Stimulated activated CD8-positive, alpha-beta memory T cell treated with anti-CD3 and anti-CD28 coated beads, Interleukin-15, amount 100 ng/mL, for 48 hours (primary cell): ENCODE measurements around the gene SLC9A9.

ENCODE experiments used
- DNase-seq, 2 donors: peaks; one replicate each; pipeline ENCODE4 v3.0.0-alpha.2; 2020; ENCODE audit warnings: low read depth in 2 of 2

Gene SLC9A9

GRCh38 chr3:143358793-143359491 lies 489.3 kb downstream of the SLC9A9 start:
- DNase-seq: no peak

GRCh38 chr3:143358155-143358792 lies 490.0 kb downstream of the SLC9A9 start:
- DNase-seq: no peak

DNA sequence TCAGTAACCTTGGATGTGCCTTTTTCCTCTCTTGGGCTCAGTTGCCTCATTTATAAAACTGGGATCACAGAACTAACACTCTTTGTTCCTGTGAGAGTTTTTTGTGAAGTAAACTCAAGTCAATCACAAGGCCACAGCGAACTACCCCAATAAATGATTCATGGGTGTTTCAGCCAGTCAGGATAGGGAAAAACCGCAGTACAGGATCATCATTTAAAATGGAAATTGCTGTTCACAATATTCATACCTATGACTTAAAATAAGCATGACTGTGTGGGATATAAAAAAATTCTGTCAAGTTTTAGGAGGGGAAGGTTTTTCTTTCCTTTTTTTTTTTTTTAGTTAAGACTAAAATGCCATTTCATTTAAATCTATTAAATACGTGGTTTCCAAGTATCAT lies 490.6 kb downstream of the SLC9A9 start:
- DNase-seq: no peak

GRCh38 chr3:143356839-143357238 lies 491.4 kb downstream of the SLC9A9 start:
- no peak for DNase-seq

- DNase-seq: no peak
Observed at GRCh38 chr3:143354342-143354741, 493.9 kb downstream of the SLC9A9 start.

GRCh38 chr3:143352850-143353550 lies 495.3 kb downstream of the SLC9A9 start:
- no peak for DNase-seq

DNA sequence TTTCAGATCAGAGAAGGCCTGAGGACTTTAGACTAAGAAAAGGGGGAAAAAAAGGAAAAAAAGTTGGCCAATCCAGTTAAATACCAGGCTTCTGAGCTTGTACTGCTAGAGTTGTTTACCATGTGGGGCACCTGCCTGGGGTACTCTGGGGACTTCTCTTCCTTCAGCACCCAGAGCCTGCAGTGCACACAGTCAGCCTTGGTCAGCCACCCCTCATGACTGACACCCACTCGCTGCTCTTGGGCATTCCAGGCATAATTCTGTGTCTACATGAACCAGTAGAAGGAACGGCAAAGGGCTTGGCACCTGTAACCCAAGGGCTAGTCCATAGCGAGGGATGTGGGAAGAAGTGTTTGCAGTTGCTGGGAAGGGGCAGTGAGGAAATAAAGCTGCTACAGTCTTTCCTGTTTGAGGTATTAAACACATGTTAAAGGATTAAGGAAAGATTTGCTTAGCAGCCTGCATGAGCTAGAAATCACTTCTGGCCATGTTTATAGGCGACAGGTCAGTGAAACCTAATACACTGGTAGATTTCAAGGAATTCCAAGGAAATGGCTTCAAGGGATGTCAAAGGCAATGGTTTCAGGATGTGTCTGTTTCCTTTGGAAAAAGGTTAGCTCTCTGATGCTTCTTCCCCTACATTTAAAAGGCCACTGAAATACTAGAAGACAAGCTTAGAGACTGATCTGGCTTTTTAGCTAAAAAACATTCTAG lies 496.2 kb downstream of the SLC9A9 start:
- no peak for DNase-seq

- DNase-seq: no peak
Observed at GRCh38 chr3:143351354-143351753, 496.9 kb downstream of the SLC9A9 start.

DNA sequence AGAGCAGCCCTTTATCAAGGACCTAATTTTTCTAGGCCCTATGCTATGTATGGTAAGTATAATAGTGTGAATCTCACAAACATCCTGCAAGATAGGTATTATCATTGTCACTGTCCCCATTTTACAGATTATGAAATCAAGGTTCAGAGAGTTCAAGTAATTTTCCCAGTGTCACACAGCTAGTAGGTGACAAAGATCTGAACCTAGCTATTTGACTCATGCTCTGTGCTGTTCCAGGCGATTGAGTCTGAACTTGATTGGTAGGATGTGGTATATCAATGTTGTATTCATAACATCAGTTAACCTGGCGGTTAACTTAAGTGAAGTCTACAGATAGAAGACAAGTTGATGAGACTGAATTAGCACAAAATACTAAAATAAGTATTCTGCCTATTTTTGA lies 498.8 kb downstream of the SLC9A9 start:
- DNase-seq: no peak

- no peak for DNase-seq
Observed at GRCh38 chr3:143348486-143349327, 499.6 kb downstream of the SLC9A9 start.

DNA sequence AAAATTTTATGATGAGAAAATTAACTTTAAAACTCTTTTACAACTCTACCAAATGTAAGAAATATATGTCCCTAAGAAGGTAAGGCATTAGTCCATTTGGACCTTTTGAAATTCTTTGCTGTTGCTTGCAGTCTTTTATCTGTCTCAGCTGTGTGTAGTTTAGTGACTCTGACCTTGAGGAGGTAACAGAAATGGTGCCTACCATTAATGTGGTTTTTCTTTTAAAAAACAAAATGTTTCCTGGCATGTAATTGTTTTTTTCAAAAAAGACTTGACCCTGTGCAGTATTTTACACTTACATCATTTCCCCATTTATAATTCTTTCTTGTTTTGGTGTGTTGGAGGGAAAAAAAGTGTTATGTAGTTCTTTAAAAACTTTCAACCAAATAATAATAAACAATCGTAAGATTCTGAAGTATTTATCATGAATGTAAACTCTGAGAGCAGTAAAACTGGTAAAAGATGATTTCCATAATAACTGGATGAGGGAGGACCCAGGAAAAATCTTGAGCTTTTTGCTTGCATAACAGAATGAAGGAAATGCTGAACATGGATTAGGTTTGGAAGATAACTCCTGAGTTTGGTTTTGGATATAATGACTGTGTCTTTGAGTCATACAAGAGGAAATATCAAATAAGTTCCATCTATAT lies 503.6 kb downstream of the SLC9A9 start:
- DNase-seq: no peak

DNA sequence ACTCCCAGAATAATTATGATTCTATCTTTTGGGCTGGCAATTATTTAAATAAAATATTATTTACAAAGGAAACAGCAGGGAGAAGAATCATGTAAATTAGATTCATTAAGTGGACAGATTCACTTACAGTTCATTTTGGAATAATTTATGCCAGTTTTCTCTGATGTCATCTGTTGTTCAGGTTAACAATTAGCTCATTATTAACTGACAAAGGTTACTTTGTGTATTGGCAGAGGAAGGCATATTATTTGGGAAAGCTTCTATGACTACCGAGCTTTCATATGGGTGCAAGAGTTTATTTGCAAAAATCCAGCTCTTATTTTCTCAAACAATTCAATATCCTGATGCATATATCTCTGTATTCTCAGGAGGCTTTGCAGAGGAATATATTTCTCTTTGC lies 504.3 kb downstream of the SLC9A9 start:
- no peak for DNase-seq

DNA sequence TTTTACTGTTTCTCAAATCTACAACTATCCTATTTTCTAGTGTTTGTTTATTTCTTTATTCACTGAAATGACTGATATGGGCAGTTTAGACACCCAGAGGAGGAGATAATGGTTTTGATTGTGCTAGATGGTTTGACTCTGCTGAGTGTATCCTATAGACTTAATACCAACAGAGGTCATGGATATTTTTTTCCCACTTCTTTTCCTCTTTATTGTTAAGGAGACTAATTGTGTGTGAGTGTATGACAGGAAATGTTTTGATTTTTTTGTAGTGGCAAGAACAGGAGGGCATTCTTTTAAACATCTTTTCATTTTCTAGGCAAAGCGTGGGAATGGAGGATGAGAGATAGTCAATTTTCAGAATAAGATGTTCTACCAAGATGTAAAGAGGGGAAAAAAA lies 505.2 kb downstream of the SLC9A9 start:
- no peak for DNase-seq

DNA sequence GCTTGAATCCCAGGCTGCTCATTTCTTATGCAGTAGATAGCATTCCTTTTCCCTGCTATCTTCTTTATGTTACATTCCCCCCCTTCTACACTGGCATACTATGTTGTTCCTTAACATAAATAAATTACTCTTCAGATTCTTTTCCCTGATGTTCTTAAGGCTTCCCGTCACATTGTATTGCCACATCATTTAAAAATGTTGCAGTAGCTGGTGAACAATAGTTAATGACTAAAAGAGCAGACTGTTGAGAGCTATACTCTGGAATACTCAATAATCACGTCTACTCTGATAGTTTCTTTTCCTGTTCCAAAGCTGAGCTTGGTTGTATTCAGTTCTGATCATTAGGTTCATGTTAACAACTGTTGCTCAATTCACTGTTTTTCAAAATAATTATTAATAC lies 508.8 kb downstream of the SLC9A9 start:
- DNase-seq: no peak

DNA sequence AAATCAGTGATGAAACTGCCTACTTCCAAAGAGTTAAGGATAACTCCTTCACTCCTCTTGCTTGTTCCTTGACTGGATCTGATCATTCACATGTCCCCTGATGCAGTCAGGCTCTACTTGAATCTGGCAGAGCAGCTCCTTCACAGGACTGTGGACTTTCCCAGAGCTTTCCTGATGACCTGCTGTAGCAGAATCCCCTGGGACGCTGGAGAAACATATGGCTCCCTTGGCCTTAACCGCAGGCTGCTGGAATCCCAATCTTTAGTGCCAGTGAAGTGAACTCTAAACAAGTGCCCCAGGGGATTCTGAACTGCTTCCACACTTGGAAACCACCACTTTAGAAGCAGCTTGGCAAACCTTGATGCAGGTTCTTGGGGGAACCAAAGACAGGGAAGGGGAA lies 510.9 kb downstream of the SLC9A9 start:
- no peak for DNase-seq

GRCh38 chr3:143334231-143334630 lies 514.0 kb downstream of the SLC9A9 start:
- no peak for DNase-seq

GRCh38 chr3:143333367-143333766 lies 514.9 kb downstream of the SLC9A9 start:
- no peak for DNase-seq

GRCh38 chr3:143332026-143332425 lies 516.2 kb downstream of the SLC9A9 start:
- no peak for DNase-seq

DNA sequence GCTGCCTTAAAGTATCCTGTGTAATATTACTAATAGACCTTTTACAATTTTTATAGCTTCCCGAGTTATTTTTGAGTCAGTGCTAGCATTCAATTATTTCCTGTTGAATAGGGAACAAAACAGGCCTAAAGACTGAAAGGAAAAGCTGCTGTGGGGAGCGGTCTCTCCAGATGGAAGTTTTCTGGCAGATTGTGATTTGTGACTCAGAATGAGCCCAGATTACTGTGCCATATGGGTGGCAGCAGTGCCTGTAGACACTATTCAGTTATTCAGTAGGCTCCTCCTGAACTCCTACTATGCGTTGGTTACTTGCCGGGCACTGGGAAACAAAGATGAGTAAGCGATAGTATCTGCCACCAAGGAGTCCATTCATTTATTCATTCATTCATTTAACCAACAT lies 516.9 kb downstream of the SLC9A9 start:
- no peak for DNase-seq

DNA sequence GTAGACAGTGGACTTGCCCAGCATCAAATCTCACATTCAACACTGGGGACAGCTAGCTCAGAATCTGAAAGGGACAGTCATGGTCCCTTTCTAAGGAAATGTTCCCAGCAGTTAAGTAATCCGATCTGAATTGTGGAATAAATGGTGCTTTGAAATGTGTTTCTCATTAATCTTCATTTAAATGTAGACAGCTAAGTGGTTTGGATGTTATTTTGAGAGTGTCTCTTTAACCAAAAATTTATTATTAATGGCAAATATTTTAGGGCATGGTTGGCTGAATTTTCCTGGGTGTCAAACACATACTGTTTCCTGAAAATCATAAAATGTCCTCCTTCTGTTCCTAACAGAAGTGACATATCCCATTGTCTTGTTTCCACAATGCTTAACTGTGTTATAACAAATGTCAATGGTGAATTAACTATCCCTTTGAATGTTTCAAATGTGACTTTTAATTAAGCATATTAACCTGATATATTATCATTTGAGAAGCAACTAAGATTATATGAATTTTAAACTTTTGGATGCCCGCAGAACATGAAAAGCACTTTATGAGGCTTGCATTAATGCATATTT lies 517.9 kb downstream of the SLC9A9 start:
- no peak for DNase-seq
